PC-9 (cell line): ENCODE measurements around the gene ADGRL3. TPM values are rescaled to one million over a fixed set of nuclear protein-coding genes. Genes with fewer than 3 reads are reported as not detected.

ENCODE experiments used
- BruUV-seq: library from RNA; stranded (reverse); fragments of 400-500 nt; replicated peaks from 2 replicates; lab custom pipeline; 2021; lab: Mats Ljungman, UMichigan
- CTCF ChIA-PET: fragments of 300-600 bp; sonication (Branson Sonifier 250); formaldehyde crosslinking; loops from one replicate; lab custom pipeline; 2022; ENCODE audit warnings: antibody characterized with exemption; lab: Charles Lee
- POLR2A ChIA-PET: fragments of 300-600 bp; sonication (Branson Sonifier 250); formaldehyde crosslinking; loops from one replicate; lab custom pipeline; 2022; ENCODE audit warnings: antibody characterized with exemption; ENCODE audit not compliant: unreplicated experiment; lab: Charles Lee
- DNase-seq, 2 experiments: peaks; one replicate each; pipeline versions ENCODE4 v3.0.0 to v3.0.0-alpha.2; 2015 to 2022; ENCODE audit warnings: mixed read lengths in 1 of 2
- H2AFZ ChIP-seq: fragments of 200-600 bp; sonication (generic); 2 replicates; pipeline ENCODE4 v1.8.1; 2017; ENCODE audit warnings: antibody characterized with exemption
- H3F3A ChIP-seq: fragments of 200-600 bp; sonication (generic); 2 replicates; pipeline ENCODE4 v1.8.1; 2017; ENCODE audit warnings: antibody characterized with exemption, mild to moderate bottlenecking, low read depth; ENCODE audit not compliant: insufficient read depth
- H3K27ac ChIP-seq: fragments of 200-600 bp; sonication (generic); 2 replicates; pipeline ENCODE4 v1.6.1; 2016; ENCODE audit warnings: mixed run types
- H3K27me3 ChIP-seq: fragments of 200-600 bp; sonication (generic); 2 replicates; pipeline ENCODE4 v1.6.1; 2016; ENCODE audit warnings: low read depth, mixed run types; ENCODE audit not compliant: insufficient read depth
- H3K36me3 ChIP-seq: fragments of 200-600 bp; sonication (generic); 2 replicates; pipeline ENCODE4 v1.6.1; 2016; ENCODE audit warnings: low read depth, mixed run types
- H3K4me1 ChIP-seq: fragments of 200-600 bp; sonication (generic); replicated peaks from 2 replicates; pipeline ENCODE4 v1.6.1; 2016; ENCODE audit warnings: mixed run types; ENCODE audit not compliant: insufficient read depth
- H3K4me2 ChIP-seq: fragments of 200-600 bp; sonication (generic); 2 replicates; pipeline ENCODE4 v1.6.1; 2017; ENCODE audit warnings: mixed run types
- H3K4me3 ChIP-seq: fragments of 200-600 bp; sonication (generic); 2 replicates; pipeline ENCODE4 v1.6.1; 2016; ENCODE audit warnings: mixed run types
- H3K79me2 ChIP-seq: fragments of 200-600 bp; sonication (generic); 2 replicates; pipeline ENCODE4 v1.6.1; 2017; ENCODE audit warnings: low read depth, mixed run types
- H3K9me2 ChIP-seq: fragments of 200-600 bp; sonication (generic); 2 replicates; pipeline ENCODE4 v1.8.1; 2017; ENCODE audit warnings: mild to moderate bottlenecking; ENCODE audit not compliant: insufficient read depth
- H3K9me3 ChIP-seq: fragments of 200-600 bp; sonication (generic); 2 replicates; pipeline ENCODE4 v1.8.1; 2016; ENCODE audit warnings: low read depth; ENCODE audit not compliant: insufficient read depth
- H4K20me1 ChIP-seq: fragments of 200-600 bp; sonication (generic); 2 replicates; pipeline ENCODE4 v1.8.1; 2017; ENCODE audit not compliant: insufficient read depth
- CTCF ChIP-seq: fragments of 200-600 bp; sonication (generic); conservative IDR thresholded peaks from 2 replicates; pipeline ENCODE4 v1.6.1; 2017; ENCODE audit warnings: mixed run types, antibody characterized with exemption, mild to moderate bottlenecking, moderate library complexity
- EZH2 ChIP-seq: fragments of 200-600 bp; sonication (generic); IDR thresholded peaks from 2 replicates; pipeline ENCODE4 v1.8.0; 2017; ENCODE audit warnings: antibody characterized with exemption, low read depth
- intact Hi-C: fragments of 100-400 bp; cut with micrococcal nuclease; formaldehyde crosslinking; loops from one replicate; pipeline ENCODE4 v1.10.0; 2022; ENCODE audit not compliant: unreplicated experiment
- total RNA-seq: library from RNA; stranded (reverse); gene quantifications from 2 replicates; pipeline ENCODE4 v1.2.3, GENCODE V29; 2021

Gene ADGRL3
- total RNA-seq, 1 experiment from 2014 or later: 1.6 TPM

DNA sequence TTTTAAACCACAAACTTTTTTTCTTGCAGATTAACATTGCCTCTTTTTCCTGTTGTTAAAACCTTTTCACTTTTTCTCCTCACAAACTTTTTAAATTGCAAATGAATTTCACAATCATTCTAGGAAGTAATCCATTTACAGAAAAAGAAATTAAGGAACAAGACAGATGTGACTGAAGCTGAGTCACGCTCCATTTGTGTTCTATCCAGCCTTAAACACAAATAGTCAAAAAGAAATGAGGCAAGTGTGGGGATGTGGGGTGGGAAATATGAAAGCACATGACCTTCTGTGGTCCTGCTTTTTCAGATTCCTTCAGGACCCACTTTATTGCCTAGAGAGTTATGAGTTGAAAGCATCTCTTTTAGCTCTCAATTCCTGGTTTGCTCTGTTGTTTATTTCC lies 197.0 kb downstream of the ADGRL3 start:
- ChIA-PET CTCF (no interaction called here), POLR2A (no interaction called here)
- TF ChIP-seq EZH2 (no peak), CTCF (no peak)
- H3K9me2 ChIP-seq: no peaks in the 10 kb centered on the region
- BruUV-seq: no TSS peak
- no peak overlapping the region for H3K27ac ChIP-seq
- no peaks in the 10 kb centered on the region for H3K36me3 ChIP-seq
- H4K20me1 ChIP-seq: no peaks in the 10 kb centered on the region
- H3K27me3 ChIP-seq: no peaks in the 10 kb centered on the region
- H3K4me1 ChIP-seq: no peaks in the 10 kb centered on the region
- H3K9me3 ChIP-seq: no peaks in the 10 kb centered on the region
- no peaks in the 10 kb centered on the region for H3F3A ChIP-seq
- intact Hi-C loops: no loop called here
- H3K4me2 ChIP-seq: no peak overlapping the region
- H3K4me3 ChIP-seq: no peak overlapping the region
- no peak overlapping the region for H2AFZ ChIP-seq
- H3K79me2 ChIP-seq: no peaks in the 10 kb centered on the region
- no peak for DNase-seq

DNA sequence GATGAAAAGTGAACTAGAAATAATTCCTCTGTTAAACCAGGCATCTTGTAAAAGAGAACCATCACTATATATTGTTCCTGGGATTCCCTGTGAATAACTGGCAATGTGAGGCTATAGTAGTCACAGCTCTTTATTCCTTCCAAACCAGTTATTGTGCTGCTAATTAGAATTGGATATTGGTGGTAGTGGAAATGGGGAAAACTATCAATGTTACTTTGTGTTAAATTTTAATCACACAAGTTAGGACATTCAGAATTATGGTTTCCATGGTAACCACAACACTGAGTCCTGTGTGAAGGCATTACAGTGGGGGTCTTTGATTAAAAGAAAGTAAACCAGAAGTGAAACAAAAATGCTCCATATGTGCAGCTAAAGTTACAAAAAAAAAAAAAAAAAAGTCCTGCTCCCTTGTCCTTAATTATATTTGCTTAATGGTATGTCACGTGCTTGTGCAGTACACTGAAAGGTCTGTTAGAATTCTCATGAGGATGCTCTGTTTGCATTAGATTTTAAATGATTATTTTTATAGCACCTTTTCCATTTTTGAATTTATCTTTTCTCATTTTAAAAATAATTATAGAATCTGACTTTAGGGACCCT lies 200.4 kb downstream of the ADGRL3 start:
- no TSS peak for BruUV-seq
- H3K79me2 ChIP-seq: no peaks in the 10 kb centered on the region
- H3K4me1 ChIP-seq: no peaks in the 10 kb centered on the region
- no peaks in the 10 kb centered on the region for H3K9me3 ChIP-seq
- ChIA-PET POLR2A (no interaction called here), CTCF (no interaction called here)
- no peak overlapping the region for H2AFZ ChIP-seq
- H3K9me2 ChIP-seq: no peaks in the 10 kb centered on the region
- intact Hi-C loops: no loop called here
- H3K27ac ChIP-seq: no peak overlapping the region
- H3K4me2 ChIP-seq: no peak overlapping the region
- H3K4me3 ChIP-seq: no peak overlapping the region
- DNase-seq: no peak
- H4K20me1 ChIP-seq: no peaks in the 10 kb centered on the region
- no peak for TF ChIP-seq CTCF
- TF ChIP-seq EZH2: no peak
- H3F3A ChIP-seq: no peaks in the 10 kb centered on the region
- H3K36me3 ChIP-seq: no peaks in the 10 kb centered on the region
- H3K27me3 ChIP-seq: no peaks in the 10 kb centered on the region

GRCh38 chr4:61401771-61402170 lies 201.6 kb downstream of the ADGRL3 start:
- TF ChIP-seq CTCF: no peak
- no peak for TF ChIP-seq EZH2
- CTCF ChIA-PET: no interaction called here

More at GRCh38 chr4:61401771-61402170, 201.6 kb downstream of the ADGRL3 start:
- DNase-seq: no peak
- Histone ChIP-seq H3K9me2 (no peaks in the 10 kb centered on the region), H3K9me3 (no peaks in the 10 kb centered on the region), H3K79me2 (no peaks in the 10 kb centered on the region), H3K36me3 (no peaks in the 10 kb centered on the region), H4K20me1 (no peaks in the 10 kb centered on the region), H3K27me3 (no peaks in the 10 kb centered on the region), H3K4me1 (no peaks in the 10 kb centered on the region), H3K27ac (no peak overlapping the region), H3K4me3 (no peak overlapping the region), H3F3A (no peaks in the 10 kb centered on the region), H2AFZ (no peak overlapping the region), H3K4me2 (no peak overlapping the region)
- no TSS peak for BruUV-seq
- POLR2A ChIA-PET: no interaction called here
- intact Hi-C loops: no loop called here
